ENCODE data around the gene DUOXA1. TPM values are rescaled to one million over a fixed set of nuclear protein-coding genes. Genes with fewer than 3 reads are reported as not detected.

The DUOXA1 gene
- 1.9 TPM for total RNA-seq (ENCODE audit: unreplicated experiment)
- long read RNA-seq, result 0 reads

GRCh38 chr15:45129651-45130129, at the start of gene DUOXA1, which contains the start of gene DUOX1:
DUOXA1 (minus strand) TSS chr15:45129879; CDS start chr15:45123014, 6,865 bp downstream.
DUOX1 (plus strand) TSS chr15:45129994; CDS start chr15:45131967, 1,973 bp downstream.
- DNase-seq (ENCODE audit: low spot score), result peak; percentile 29
- TF ChIP-seq CTCF (IDR thresholded peaks at IDR 0.05; ENCODE audit: unreplicated experiment), result no peak
- Mint-ChIP-seq H3K27ac (ENCODE audit: unreplicated experiment) (no peak within 1 kb of the TSS), H3K4me3 (ENCODE audit: unreplicated experiment) (no peak within 1 kb of the TSS), H3K9me3 (ENCODE audit: unreplicated experiment) (no peaks in the 10 kb centered on the region), H3K36me3 (ENCODE audit: low read depth, unreplicated experiment) (peaks cover 8% of the 10 kb centered on the region), H3K27me3 (ENCODE audit: unreplicated experiment) (peaks cover 44% of the 10 kb centered on the region), H3K4me1 (ENCODE audit: unreplicated experiment) (peaks cover 4% of the 10 kb centered on the region)

GRCh38 chr15:45177285-45177684, 47.6 kb upstream of the DUOXA1 start:
- peaks cover 16% of the 10 kb centered on the region for H3K27me3 Mint-ChIP-seq (ENCODE audit: unreplicated experiment)
- H3K4me1 Mint-ChIP-seq (ENCODE audit: unreplicated experiment), result peaks cover 17% of the 10 kb centered on the region
- DNase-seq (ENCODE audit: low spot score), result no peak
- no peak overlapping the region for H3K27ac Mint-ChIP-seq (ENCODE audit: unreplicated experiment)
- H3K9me3 Mint-ChIP-seq (ENCODE audit: unreplicated experiment), result no peaks in the 10 kb centered on the region
- peak overlapping the region; percentile 61 for H3K4me3 Mint-ChIP-seq (ENCODE audit: unreplicated experiment)
- peaks cover 48% of the 10 kb centered on the region for H3K36me3 Mint-ChIP-seq (ENCODE audit: low read depth, unreplicated experiment)
- no peak for TF ChIP-seq CTCF (IDR thresholded peaks at IDR 0.05; ENCODE audit: unreplicated experiment)

GRCh38 chr15:45174577-45174976, 44.9 kb upstream of the DUOXA1 start:
- DNase-seq (ENCODE audit: low spot score), result no peak
- TF ChIP-seq CTCF (IDR thresholded peaks at IDR 0.05; ENCODE audit: unreplicated experiment), result no peak
- Mint-ChIP-seq H3K36me3 (ENCODE audit: low read depth, unreplicated experiment) (peaks cover 44% of the 10 kb centered on the region), H3K27ac (ENCODE audit: unreplicated experiment) (no peak overlapping the region), H3K9me3 (ENCODE audit: unreplicated experiment) (no peaks in the 10 kb centered on the region), H3K4me1 (ENCODE audit: unreplicated experiment) (no peaks in the 10 kb centered on the region), H3K27me3 (ENCODE audit: unreplicated experiment) (peaks cover 9% of the 10 kb centered on the region), H3K4me3 (ENCODE audit: unreplicated experiment) (peak overlapping the region; percentile 7)

GRCh38 chr15:45174069-45174468, 44.4 kb upstream of the DUOXA1 start:
- Mint-ChIP-seq H3K36me3 (ENCODE audit: low read depth, unreplicated experiment) (peaks cover 44% of the 10 kb centered on the region), H3K9me3 (ENCODE audit: unreplicated experiment) (no peaks in the 10 kb centered on the region), H3K27ac (ENCODE audit: unreplicated experiment) (no peak overlapping the region), H3K4me3 (ENCODE audit: unreplicated experiment) (no peak overlapping the region), H3K4me1 (ENCODE audit: unreplicated experiment) (no peaks in the 10 kb centered on the region), H3K27me3 (ENCODE audit: unreplicated experiment) (peaks cover 9% of the 10 kb centered on the region)
- no peak for TF ChIP-seq CTCF (IDR thresholded peaks at IDR 0.05; ENCODE audit: unreplicated experiment)
- DNase-seq (ENCODE audit: low spot score), result no peak

GRCh38 chr15:45171912-45172311, 42.2 kb upstream of the DUOXA1 start:
- Mint-ChIP-seq H3K36me3 (ENCODE audit: low read depth, unreplicated experiment) (peaks cover 33% of the 10 kb centered on the region), H3K4me3 (ENCODE audit: unreplicated experiment) (no peak overlapping the region), H3K27me3 (ENCODE audit: unreplicated experiment) (peaks cover 12% of the 10 kb centered on the region), H3K9me3 (ENCODE audit: unreplicated experiment) (no peaks in the 10 kb centered on the region), H3K4me1 (ENCODE audit: unreplicated experiment) (no peaks in the 10 kb centered on the region), H3K27ac (ENCODE audit: unreplicated experiment) (no peak overlapping the region)
- no peak for TF ChIP-seq CTCF (IDR thresholded peaks at IDR 0.05; ENCODE audit: unreplicated experiment)
- DNase-seq (ENCODE audit: low spot score), result no peak

All from endothelial cell (in vitro differentiated cells).